DOHH2 (cell line): Measurements from ENCODE around the gene SLC5A6.

Experiments
- EZH2phosphoT487 ChIP-seq: fragments of 200-600 bp; sonication (generic); IDR thresholded peaks from 2 replicates; pipeline ENCODE4 v1.6.1; 2017; ENCODE audit warnings: borderline replicate concordance, mild to moderate bottlenecking, antibody characterized with exemption, low read length, moderate library complexity, mixed read lengths
- TF ChIP-seq, protein P1 (sequence below): fragments of 200-600 bp; sonication (generic); IDR thresholded peaks from one replicate; pipeline ENCODE4 v1.5.1; 2014; ENCODE audit warnings: antibody characterized with exemption, mild to moderate bottlenecking, low read depth, low read length; ENCODE audit not compliant: poor library complexity, severe bottlenecking

DNA sequence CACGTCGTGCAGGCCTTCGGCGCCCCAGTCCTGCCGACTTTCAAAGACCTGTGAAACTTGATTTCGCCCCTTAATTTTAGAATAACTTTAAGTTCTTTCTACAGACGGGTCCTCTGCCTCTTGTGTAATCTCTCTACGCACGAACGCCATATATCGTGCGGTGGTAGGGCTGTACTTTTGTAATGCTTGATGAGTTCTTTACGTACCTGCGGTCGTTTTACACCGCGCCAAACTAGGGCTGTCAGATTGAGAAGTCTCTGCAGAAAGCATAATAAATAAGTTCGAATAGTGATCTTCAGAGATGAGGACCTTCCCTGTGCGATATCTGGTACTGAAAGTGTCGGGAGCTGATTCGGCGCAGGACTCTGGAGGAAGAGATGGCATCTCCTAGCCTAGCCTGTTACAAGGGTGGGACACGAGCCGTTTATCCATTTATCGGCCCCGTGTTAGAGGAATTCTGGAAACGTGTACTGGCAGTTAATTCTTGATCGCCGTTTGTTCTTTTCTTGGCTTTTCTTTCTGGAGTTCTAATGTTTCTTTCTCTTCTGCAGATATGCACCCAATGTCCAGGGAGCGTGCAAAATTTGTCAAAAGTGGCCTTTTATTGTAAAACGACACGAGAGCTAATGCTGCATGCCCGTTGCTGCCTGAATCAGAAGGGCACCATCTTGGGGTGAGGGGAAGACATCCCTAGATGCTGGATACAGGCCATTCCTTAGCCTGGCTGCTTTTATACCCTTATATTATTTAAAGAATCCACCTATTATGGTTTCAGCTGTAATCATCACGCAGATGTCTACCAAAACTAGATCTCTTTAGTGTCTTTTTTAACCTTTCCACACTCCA lies 781 bp upstream of the SLC5A6 start:
- TF ChIP-seq, protein P1, sequence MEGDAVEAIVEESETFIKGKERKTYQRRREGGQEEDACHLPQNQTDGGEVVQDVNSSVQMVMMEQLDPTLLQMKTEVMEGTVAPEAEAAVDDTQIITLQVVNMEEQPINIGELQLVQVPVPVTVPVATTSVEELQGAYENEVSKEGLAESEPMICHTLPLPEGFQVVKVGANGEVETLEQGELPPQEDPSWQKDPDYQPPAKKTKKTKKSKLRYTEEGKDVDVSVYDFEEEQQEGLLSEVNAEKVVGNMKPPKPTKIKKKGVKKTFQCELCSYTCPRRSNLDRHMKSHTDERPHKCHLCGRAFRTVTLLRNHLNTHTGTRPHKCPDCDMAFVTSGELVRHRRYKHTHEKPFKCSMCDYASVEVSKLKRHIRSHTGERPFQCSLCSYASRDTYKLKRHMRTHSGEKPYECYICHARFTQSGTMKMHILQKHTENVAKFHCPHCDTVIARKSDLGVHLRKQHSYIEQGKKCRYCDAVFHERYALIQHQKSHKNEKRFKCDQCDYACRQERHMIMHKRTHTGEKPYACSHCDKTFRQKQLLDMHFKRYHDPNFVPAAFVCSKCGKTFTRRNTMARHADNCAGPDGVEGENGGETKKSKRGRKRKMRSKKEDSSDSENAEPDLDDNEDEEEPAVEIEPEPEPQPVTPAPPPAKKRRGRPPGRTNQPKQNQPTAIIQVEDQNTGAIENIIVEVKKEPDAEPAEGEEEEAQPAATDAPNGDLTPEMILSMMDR, result no peak
- TF ChIP-seq EZH2phosphoT487, result no peak
